ENCODE results near the gene OR13G1.
"Not testable (repeated sequence)": the region's sequence is repeated elsewhere in the genome, so short reads cannot be mapped to it uniquely, and the experiment has no call there.

OR13G1 gene

GRCh38 chr1:247679639-247680038 is at the start of gene OR13G1:
TSS of gene OR13G1 (minus strand) at chr1:247679739. CDS start at chr1:247673041, 6,698 bp downstream.
- DNase-seq, result no peak

- no peak for DNase-seq
These were observed 41.7 kb upstream of the OR13G1 start for GRCh38 chr1:247721222-247721621.

GRCh38 chr1:247716546-247716945 is 37.0 kb upstream of the OR13G1 start, which contains the start of gene OR6F1:
TSS of gene OR6F1 (minus strand) at chr1:247716646. CDS start at chr1:247712755, 3,891 bp downstream.
- DNase-seq, result no peak

GRCh38 chr1:247713753-247714152 is 34.2 kb upstream of the OR13G1 start:
- no peak for DNase-seq

- not testable (repeated sequence) for DNase-seq
These were observed 31.1 kb upstream of the OR13G1 start for GRCh38 chr1:247710681-247711080.

GRCh38 chr1:247701338-247701737 is 21.8 kb upstream of the OR13G1 start:
- DNase-seq, result no peak

- DNase-seq, result peak; percentile 91
These were observed 1.9 kb upstream of the OR13G1 start for GRCh38 chr1:247681288-247681897.

- no peak for DNase-seq
These were observed 632 bp upstream of the OR13G1 start for GRCh38 chr1:247680171-247680570.

- no peak for DNase-seq
These were observed 10.3 kb downstream of the OR13G1 start for GRCh38 chr1:247669225-247669624.

- no peak for DNase-seq
These were observed 23.2 kb downstream of the OR13G1 start for GRCh38 chr1:247656221-247656875.

- DNase-seq, result no peak
These were observed 26.5 kb downstream of the OR13G1 start for GRCh38 chr1:247653040-247653439.

GRCh38 chr1:247647864-247648263 is 31.7 kb downstream of the OR13G1 start:
- DNase-seq, result no peak

- DNase-seq, result no peak
These were observed 32.7 kb downstream of the OR13G1 start for GRCh38 chr1:247646867-247647266.

- no peak for DNase-seq
These were observed 36.8 kb downstream of the OR13G1 start for GRCh38 chr1:247642742-247643141.

- no peak for DNase-seq
These were observed 40.1 kb downstream of the OR13G1 start for GRCh38 chr1:247639381-247639981.

- DNase-seq, result no peak
These were observed 40.8 kb downstream of the OR13G1 start for GRCh38 chr1:247638781-247639180.

- DNase-seq, result no peak
These were observed 41.5 kb downstream of the OR13G1 start for GRCh38 chr1:247638011-247638410.

GRCh38 chr1:247627951-247628350 is 51.6 kb downstream of the OR13G1 start:
- no peak for DNase-seq

All from NCI-H1048 (cell line).